CD4-positive, alpha-beta memory T cell (primary cell): ENCODE results near the gene CALML6. TPM values are rescaled to one million over a fixed set of nuclear protein-coding genes. Genes with fewer than 3 reads are reported as not detected.

Source experiments
- CTCF ChIA-PET: fragments of 350-600 bp; sonication (Branson Sonifier 250); formaldehyde crosslinking; loops from one replicate; lab custom pipeline; 2021; ENCODE audit warnings: inconsistent platforms; ENCODE audit not compliant: partially characterized antibody; lab: Charles Lee
- POLR2A ChIA-PET: fragments of 350-600 bp; sonication (Branson Sonifier 250); formaldehyde crosslinking; loops from one replicate; lab custom pipeline; 2021; ENCODE audit not compliant: partially characterized antibody; lab: Charles Lee
- DNase-seq, 5 donors: peaks; one replicate each; pipeline versions ENCODE4 v3.0.0 to v3.0.0-alpha.2; 2020 to 2022; ENCODE audit warnings: mixed read lengths in 1 of 5
- H3K27ac ChIP-seq: one replicate; pipeline ENCODE4 v1.7.0; 2013; ENCODE audit warnings: low read depth, low read length
- H3K27me3 ChIP-seq: 2 replicates; pipeline ENCODE4 v1.7.0; 2013; ENCODE audit warnings: mild to moderate bottlenecking, low read length, moderate library complexity; ENCODE audit not compliant: insufficient read depth
- H3K36me3 ChIP-seq: 2 replicates; pipeline ENCODE4 v1.7.0; 2013; ENCODE audit warnings: mild to moderate bottlenecking, low read length, moderate library complexity; ENCODE audit not compliant: insufficient read depth
- H3K4me1 ChIP-seq: 2 replicates; pipeline ENCODE4 v1.7.0; 2013; ENCODE audit warnings: mild to moderate bottlenecking, low read length, moderate library complexity; ENCODE audit not compliant: insufficient read depth
- H3K4me3 ChIP-seq, 2 donors: one replicate each; pipeline ENCODE4 v1.7.0; 2013; ENCODE audit warnings: low read length in 2 of 2, mild to moderate bottlenecking in 1 of 2
- H3K9me3 ChIP-seq, 2 donors: one replicate each; pipeline ENCODE4 v1.7.0; 2013; ENCODE audit warnings: low read length in 2 of 2, control low read depth in 1 of 2; ENCODE audit not compliant: control insufficient read depth in 1 of 2
- H3K27ac Mint-ChIP-seq, 7 donors: one replicate each; pipeline ENCODE4 v1.8.0; 2020 to 2021; ENCODE audit warnings: mixed read lengths in 7 of 7, mild to moderate bottlenecking in 6 of 7, inconsistent platforms in 3 of 7, moderate library complexity in 3 of 7
- H3K27me3 Mint-ChIP-seq, 2 donors: one replicate each; pipeline ENCODE4 v1.8.0; 2020 to 2021; ENCODE audit warnings: mixed read lengths in 2 of 2
- H3K36me3 Mint-ChIP-seq, 2 donors: one replicate each; pipeline ENCODE4 v1.8.0; 2020 to 2021; ENCODE audit warnings: mixed read lengths in 2 of 2, inconsistent platforms in 1 of 2, mild to moderate bottlenecking in 1 of 2
- H3K4me1 Mint-ChIP-seq, 4 donors: one replicate each; pipeline ENCODE4 v1.8.0; 2020 to 2021; ENCODE audit warnings: mixed read lengths in 4 of 4, mild to moderate bottlenecking in 1 of 4
- H3K4me3 Mint-ChIP-seq, 8 donors: one replicate each; pipeline ENCODE4 v1.8.0; 2020 to 2021; ENCODE audit warnings: mixed read lengths in 8 of 8, mild to moderate bottlenecking in 7 of 8, moderate library complexity in 6 of 8, inconsistent platforms in 3 of 8
- H3K9me3 Mint-ChIP-seq, 8 donors: one replicate each; pipeline ENCODE4 v1.8.0; 2020 to 2021; ENCODE audit warnings: mixed read lengths in 8 of 8, mild to moderate bottlenecking in 5 of 8, inconsistent platforms in 3 of 8, moderate library complexity in 1 of 8
- intact Hi-C: fragments of 100-400 bp; cut with micrococcal nuclease; formaldehyde crosslinking; loops from one replicate; pipeline ENCODE4 v1.15.1; 2023
- polyA plus RNA-seq, 2 donors: library from polyadenylated mRNA; unstranded; fragments of 300-500 nt; fragmentation: Illumina TruSeq; gene quantifications; one replicate each; pipeline ENCODE4 v1.2.3, GENCODE V29; 2021
- total RNA-seq, 2 experiments: library from RNA; stranded (reverse); gene quantifications; one replicate each; pipeline ENCODE4 v1.2.3, GENCODE V29; 2021

CALML6 gene, protein sequence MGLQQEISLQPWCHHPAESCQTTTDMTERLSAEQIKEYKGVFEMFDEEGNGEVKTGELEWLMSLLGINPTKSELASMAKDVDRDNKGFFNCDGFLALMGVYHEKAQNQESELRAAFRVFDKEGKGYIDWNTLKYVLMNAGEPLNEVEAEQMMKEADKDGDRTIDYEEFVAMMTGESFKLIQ
- under 1 TPM; 0.44 to 0.78 TPM for total RNA-seq
- polyA plus RNA-seq, result not detected

DNA sequence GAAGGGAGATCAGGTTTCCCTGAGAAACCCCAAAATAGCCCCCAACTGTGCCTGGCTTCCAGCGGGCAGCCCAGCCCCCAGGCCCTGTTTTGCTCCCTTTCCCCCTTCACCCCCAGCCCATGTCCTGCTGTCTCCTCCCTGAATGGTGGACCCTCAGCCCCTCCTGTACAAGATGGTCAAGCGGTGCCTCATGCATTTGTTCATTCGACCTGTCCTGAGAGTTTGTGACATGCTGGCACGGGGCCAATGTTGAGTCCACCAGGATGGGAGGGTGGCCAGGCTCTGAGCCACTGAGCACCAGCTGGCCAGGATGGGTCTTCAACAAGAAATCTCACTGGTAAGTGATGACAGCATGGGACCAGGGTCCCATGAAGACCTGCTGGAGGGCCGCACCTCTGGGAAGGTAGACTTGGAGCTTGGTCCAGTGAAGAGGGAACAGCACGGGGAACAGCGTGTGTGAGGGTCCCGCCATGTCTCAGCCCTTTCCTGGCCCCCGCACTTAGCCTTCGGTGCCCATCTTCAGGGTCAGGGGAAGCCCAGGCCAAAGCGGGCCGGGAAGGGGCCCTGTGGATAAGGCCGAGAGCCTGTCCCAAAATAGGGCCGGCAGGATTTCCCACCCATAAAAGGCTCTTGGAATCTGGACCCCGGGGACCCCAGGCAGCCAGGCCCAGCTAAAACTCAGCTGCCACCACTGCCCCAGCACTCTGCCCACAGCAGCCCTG, at the start of gene CALML6:
Gene CALML6 (plus strand): TSS at position 290 of the 722 bp plus-strand sequence. CDS start 21 bp downstream, at position 311.
- no peaks in the 10 kb centered on the region for H3K36me3 ChIP-seq
- Mint-ChIP-seq H3K9me3 (no peaks in the 10 kb centered on the region), H3K27me3 (peaks cover 0 to 2% of the 10 kb centered on the region in 2 donors), H3K4me1 (peaks cover 3 to 19% (median 9%) of the 10 kb centered on the region in 4 donors), H3K36me3 (no peaks in the 10 kb centered on the region), H3K4me3 (peak within 1 kb of the TSS in 1 of 8 donors; percentile 41), H3K27ac (peak within 1 kb of the TSS in 1 of 7 donors; percentile 30)
- no peak for DNase-seq
- intact Hi-C loops, result no loop called here
- no peak within 1 kb of the TSS for H3K27ac ChIP-seq
- H3K9me3 ChIP-seq, result no peaks in the 10 kb centered on the region
- no peaks in the 10 kb centered on the region for H3K27me3 ChIP-seq
- no peak within 1 kb of the TSS for H3K4me3 ChIP-seq
- CTCF ChIA-PET, result no interaction called here
- peaks cover 17% of the 10 kb centered on the region for H3K4me1 ChIP-seq
- POLR2A ChIA-PET, result no interaction called here

DNA sequence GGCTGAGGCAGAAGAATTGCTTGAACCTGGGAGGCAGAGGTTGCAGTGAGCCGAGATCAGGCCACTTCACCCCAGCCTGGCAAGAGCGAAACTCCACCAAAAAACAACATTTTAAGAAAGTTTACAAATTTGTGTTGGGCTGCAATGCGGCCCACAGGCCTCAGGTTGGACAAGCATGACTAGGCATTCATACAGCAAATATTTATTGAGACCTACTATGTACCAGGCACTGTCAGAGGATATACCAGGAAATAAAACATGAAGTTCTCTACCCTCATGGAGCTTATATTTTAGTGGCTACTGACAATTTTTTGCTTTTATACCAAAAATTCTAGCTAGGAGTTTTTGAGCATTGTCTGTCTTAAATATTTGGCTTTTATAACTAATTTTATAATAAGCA, 47.9 kb upstream of the CALML6 start:
- Mint-ChIP-seq H3K4me1 (peaks cover 52 to 81% (median 64%) of the 10 kb centered on the region in 4 donors), H3K27ac (peak overlapping the region in 3 of 7 donors; percentile 47 to 68 (median 57)), H3K36me3 (peaks cover 4 to 15% of the 10 kb centered on the region in 2 donors), H3K9me3 (peaks cover 0 to 3% (median 0%) of the 10 kb centered on the region in 8 donors), H3K27me3 (no peaks in the 10 kb centered on the region), H3K4me3 (peak overlapping the region in 1 of 8 donors; percentile 6)
- POLR2A ChIA-PET, result no interaction called here
- Histone ChIP-seq H3K27me3 (no peaks in the 10 kb centered on the region), H3K36me3 (peaks cover under 1% of the 10 kb centered on the region), H3K4me1 (peaks cover 80% of the 10 kb centered on the region), H3K4me3 (no peak overlapping the region), H3K27ac (no peak overlapping the region), H3K9me3 (no peaks in the 10 kb centered on the region)
- CTCF ChIA-PET, result interaction anchor here (1.7 kb wide), 1 partner anchor 21 kb away, joined by 4 read pairs; no protein-coding TSS in a partner anchor
- intact Hi-C loops, result no loop called here
- no peak for DNase-seq

DNA sequence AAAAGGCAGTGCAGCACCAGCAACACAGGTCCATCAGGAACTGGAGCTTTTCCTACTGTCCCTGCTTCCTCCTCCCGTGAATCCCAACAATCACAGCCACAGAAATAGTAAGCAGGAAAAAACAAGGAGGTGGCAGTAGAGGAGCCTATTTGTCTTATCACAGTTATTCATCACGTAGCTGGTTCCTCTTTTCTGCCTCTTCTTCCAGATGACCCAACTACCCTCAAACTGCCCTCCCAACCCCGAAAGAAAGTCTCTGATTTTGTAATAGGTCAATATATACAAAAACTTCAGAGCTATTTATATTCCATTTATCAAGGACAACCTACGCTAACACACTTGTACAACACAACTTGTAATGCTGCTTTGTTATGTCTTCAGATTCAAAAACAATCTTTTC, 45.6 kb upstream of the CALML6 start:
- H3K4me1 ChIP-seq, result peaks cover 78% of the 10 kb centered on the region
- ChIA-PET CTCF (no interaction called here), POLR2A (interaction anchor here (1.2 to 1.8 kb wide), 2 partner anchors 9 to 12 kb away, joined by 6 to 7 read pairs; no protein-coding TSS in a partner anchor)
- Mint-ChIP-seq H3K4me3 (peak overlapping the region in 4 of 8 donors; percentile 33 to 60 (median 45)), H3K4me1 (peaks cover 53 to 82% (median 67%) of the 10 kb centered on the region in 4 donors), H3K36me3 (peaks cover 12 to 28% of the 10 kb centered on the region in 2 donors), H3K27me3 (no peaks in the 10 kb centered on the region), H3K27ac (peak overlapping the region; percentile 26 to 81 (median 73)), H3K9me3 (peaks cover 0 to 3% (median 0%) of the 10 kb centered on the region in 8 donors)
- H3K36me3 ChIP-seq, result peaks cover 14% of the 10 kb centered on the region
- no peak overlapping the region for H3K4me3 ChIP-seq
- no peaks in the 10 kb centered on the region for H3K9me3 ChIP-seq
- DNase-seq, result no peak
- H3K27ac ChIP-seq, result no peak overlapping the region
- H3K27me3 ChIP-seq, result no peaks in the 10 kb centered on the region
- intact Hi-C loops, result no loop called here

DNA sequence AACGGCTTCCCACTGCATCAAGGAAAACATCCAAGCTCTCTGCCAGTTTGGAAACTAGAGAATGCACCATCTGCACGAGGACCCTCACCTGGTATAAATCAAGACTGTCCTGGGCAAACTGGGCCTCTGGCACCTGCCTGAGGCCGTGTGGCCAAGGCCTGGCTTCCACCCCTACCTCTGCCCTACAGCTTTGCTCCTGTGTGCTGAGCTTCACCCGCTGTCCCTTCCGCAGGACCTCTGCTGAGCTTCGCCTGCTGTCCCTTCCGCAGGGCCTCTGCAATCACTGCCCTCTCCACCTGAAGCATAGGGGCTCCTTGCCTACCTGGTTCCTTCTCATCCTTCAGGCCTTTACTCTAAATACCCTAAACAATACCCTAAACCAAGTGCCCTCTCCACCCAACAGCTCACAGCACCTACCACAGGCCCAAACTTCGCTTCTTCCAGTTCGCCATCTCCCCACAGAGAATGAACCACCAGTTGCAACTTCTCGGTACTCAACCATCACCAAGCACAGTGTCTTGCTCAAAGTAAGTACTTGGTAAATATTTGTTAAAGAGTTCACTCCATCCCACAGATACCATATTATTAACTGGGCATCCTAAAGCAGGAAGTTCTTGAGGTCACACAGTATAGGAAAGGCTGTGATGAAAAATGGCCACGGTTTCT, 42.6 kb upstream of the CALML6 start:
- H3K36me3 ChIP-seq, result peaks cover 22% of the 10 kb centered on the region
- peak overlapping the region; percentile 12 for H3K27ac ChIP-seq
- H3K27ac Mint-ChIP-seq, result peak overlapping the region; percentile 22 to 88 (median 78)
- no peak for DNase-seq
- peak overlapping the region in 7 of 8 donors; percentile 25 to 71 (median 62) for H3K4me3 Mint-ChIP-seq
- peaks cover 0 to under 1% (median 0%) of the 10 kb centered on the region in 8 donors for H3K9me3 Mint-ChIP-seq
- no peaks in the 10 kb centered on the region for H3K27me3 Mint-ChIP-seq
- peaks cover 58 to 86% (median 73%) of the 10 kb centered on the region in 4 donors for H3K4me1 Mint-ChIP-seq
- ChIA-PET CTCF (interaction anchor here (0.8 kb wide), 1 partner anchor 11 kb away, joined by 3 read pairs; no protein-coding TSS in a partner anchor), POLR2A (interaction anchor here (1.4 kb wide), 1 partner anchor 11 kb away, joined by 4 read pairs; no protein-coding TSS in a partner anchor)
- peaks cover 76% of the 10 kb centered on the region for H3K4me1 ChIP-seq
- no peak overlapping the region for H3K4me3 ChIP-seq
- intact Hi-C loops, result no loop called here
- no peaks in the 10 kb centered on the region for H3K27me3 ChIP-seq
- H3K9me3 ChIP-seq, result no peaks in the 10 kb centered on the region
- peaks cover 25 to 44% of the 10 kb centered on the region in 2 donors for H3K36me3 Mint-ChIP-seq

DNA sequence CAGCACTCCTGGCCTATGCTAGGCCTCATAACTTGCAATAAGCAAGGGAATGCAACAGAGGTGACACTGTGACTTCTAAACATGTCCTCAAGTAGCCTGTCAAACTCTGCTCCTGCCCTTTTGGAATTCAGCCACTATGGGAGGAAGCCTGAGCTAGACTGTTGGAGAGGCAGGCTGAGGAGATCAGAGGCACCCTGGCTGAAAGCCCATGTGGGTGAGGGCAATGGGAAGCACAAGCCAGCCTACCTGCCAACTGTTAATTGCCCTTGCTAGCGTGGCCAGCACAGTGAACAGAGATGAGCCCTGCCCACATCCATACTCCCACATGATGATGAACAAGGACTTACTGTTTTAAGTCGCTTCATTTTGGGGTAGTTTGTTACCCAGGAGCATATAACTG, 41.9 kb upstream of the CALML6 start:
- Mint-ChIP-seq H3K27me3 (no peaks in the 10 kb centered on the region), H3K9me3 (peaks cover 0 to 1% (median 0%) of the 10 kb centered on the region in 8 donors), H3K27ac (peak overlapping the region in 5 of 7 donors; percentile 22 to 88 (median 74)), H3K4me3 (peak overlapping the region in 4 of 8 donors; percentile 26 to 71 (median 66)), H3K36me3 (peaks cover 30 to 51% of the 10 kb centered on the region in 2 donors), H3K4me1 (peaks cover 63 to 86% (median 76%) of the 10 kb centered on the region in 4 donors)
- ChIA-PET CTCF (no interaction called here), POLR2A (no interaction called here)
- Histone ChIP-seq H3K27me3 (no peaks in the 10 kb centered on the region), H3K36me3 (peaks cover 22% of the 10 kb centered on the region), H3K9me3 (no peaks in the 10 kb centered on the region), H3K27ac (no peak overlapping the region), H3K4me3 (no peak overlapping the region), H3K4me1 (peaks cover 79% of the 10 kb centered on the region)
- DNase-seq, result no peak
- intact Hi-C loops, result no loop called here

DNA sequence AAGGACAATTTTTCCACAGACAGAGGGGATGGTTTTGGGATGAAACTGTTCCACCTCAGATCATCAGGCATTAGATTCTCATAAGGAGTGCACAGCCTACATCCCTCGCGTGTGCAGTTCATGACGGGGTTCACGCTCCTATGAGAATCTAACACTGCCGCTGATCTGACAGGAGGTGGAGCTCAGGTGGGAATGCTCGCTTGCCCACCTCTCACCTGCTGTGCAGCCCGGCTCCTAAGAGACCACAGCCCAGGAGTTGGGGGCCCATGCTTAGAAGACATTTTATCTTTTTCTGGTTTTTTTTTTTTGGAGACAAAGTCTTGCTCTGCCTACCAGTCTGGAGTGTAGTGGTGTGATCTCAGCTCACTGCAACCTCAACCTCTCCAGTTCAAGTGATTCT, 40.2 kb upstream of the CALML6 start:
- H3K4me1 ChIP-seq, result peaks cover 88% of the 10 kb centered on the region
- no peak overlapping the region for H3K27ac ChIP-seq
- POLR2A ChIA-PET, result interaction anchor here (1.1 kb wide), 1 partner anchor 21 kb away, joined by 4 read pairs; no protein-coding TSS in a partner anchor
- Mint-ChIP-seq H3K36me3 (peaks cover 34 to 58% of the 10 kb centered on the region in 2 donors), H3K4me3 (peak overlapping the region in 1 of 8 donors; percentile 44), H3K4me1 (peaks cover 65 to 93% (median 84%) of the 10 kb centered on the region in 4 donors), H3K27ac (peak overlapping the region in 3 of 7 donors; percentile 29 to 86 (median 48)), H3K27me3 (no peaks in the 10 kb centered on the region), H3K9me3 (peaks cover 0 to 1% (median 0%) of the 10 kb centered on the region in 8 donors)
- no peak overlapping the region for H3K4me3 ChIP-seq
- intact Hi-C loops, result no loop called here
- no peaks in the 10 kb centered on the region for H3K9me3 ChIP-seq
- peaks cover 28% of the 10 kb centered on the region for H3K36me3 ChIP-seq
- DNase-seq, result no peak
- CTCF ChIA-PET, result interaction anchor here (0.7 kb wide), 1 partner anchor 436 kb away, joined by 4 read pairs; no protein-coding TSS in a partner anchor
- no peaks in the 10 kb centered on the region for H3K27me3 ChIP-seq
